Measurements from ENCODE around the gene TMEM271.
"Not testable (repeated sequence)": the region's sequence is repeated elsewhere in the genome, so short reads cannot be mapped to it uniquely, and the experiment has no call there.

Gene TMEM271

GRCh38 chr4:560731-561291 is 15.3 kb downstream of the TMEM271 start:
- DNase-seq: no peak

- DNase-seq: no peak
Measured at GRCh38 chr4:560061-560460, 16.0 kb downstream of the TMEM271 start.

- no peak for DNase-seq
Measured at GRCh38 chr4:555566-556275, 20.4 kb downstream of the TMEM271 start.

GRCh38 chr4:554793-555320 is 21.2 kb downstream of the TMEM271 start:
- DNase-seq: not testable (repeated sequence)

GRCh38 chr4:552019-552418 is 24.1 kb downstream of the TMEM271 start:
- DNase-seq: no peak

- not testable (repeated sequence) for DNase-seq
Measured at GRCh38 chr4:550268-550667, 25.8 kb downstream of the TMEM271 start.

GRCh38 chr4:548976-549375 is 27.1 kb downstream of the TMEM271 start:
- no peak for DNase-seq

GRCh38 chr4:545612-546011 is 30.5 kb downstream of the TMEM271 start:
- DNase-seq: no peak

- no peak for DNase-seq
Measured at GRCh38 chr4:544386-545105, 31.5 kb downstream of the TMEM271 start.

GRCh38 chr4:541271-541670 is 34.8 kb downstream of the TMEM271 start:
- no peak for DNase-seq

- DNase-seq: no peak
Measured at GRCh38 chr4:538542-539142, 37.5 kb downstream of the TMEM271 start.

GRCh38 chr4:537436-538264 is 38.4 kb downstream of the TMEM271 start:
- no peak for DNase-seq

GRCh38 chr4:536351-536972 is 39.6 kb downstream of the TMEM271 start:
- DNase-seq: no peak

GRCh38 chr4:535924-536281 is 40.2 kb downstream of the TMEM271 start:
- DNase-seq: no peak

GRCh38 chr4:535181-535923 is 40.7 kb downstream of the TMEM271 start:
- no peak for DNase-seq

GRCh38 chr4:534576-535151 is 41.4 kb downstream of the TMEM271 start:
- no peak for DNase-seq

GRCh38 chr4:534101-534575 is 42.0 kb downstream of the TMEM271 start:
- no peak for DNase-seq

GRCh38 chr4:533318-534100 is 42.6 kb downstream of the TMEM271 start:
- no peak for DNase-seq

GRCh38 chr4:532588-533317 is 43.3 kb downstream of the TMEM271 start:
- DNase-seq: no peak
